Left lung (tissue), 10 donors: ENCODE measurements around the gene AQP4. TPM values are rescaled to one million over a fixed set of nuclear protein-coding genes. Genes with fewer than 3 reads are reported as not detected.

Experiments
- ATAC-seq: fragments of 200-7000 bp; cut with Tn5 transposase; one replicate; pipeline ENCODE4 v1.9.1; 2020; ENCODE audit warnings: moderate library complexity
- DNase-seq, 4 donors: peaks; one replicate each; pipeline ENCODE4 v3.0.0-alpha.2; 2013 to 2020
- H3K27ac ChIP-seq, 2 donors: fragments of 200-600 bp; sonication (generic) in 1 of 2; one replicate each; pipeline versions ENCODE4 v1.5.0 to v1.8.0; 2020 to 2021
- H3K27me3 ChIP-seq, 2 donors: fragments of 200-600 bp; sonication (generic) in 1 of 2; one replicate each; pipeline versions ENCODE4 v1.5.0 to v1.8.0; 2020 to 2021
- H3K36me3 ChIP-seq, 2 donors: fragments of 200-600 bp; sonication (generic) in 1 of 2; one replicate each; pipeline versions ENCODE4 v1.5.0 to v1.8.0; 2020 to 2021
- H3K4me1 ChIP-seq, 2 donors: fragments of 200-600 bp; one replicate each; pipeline ENCODE4 v1.8.0; 2021
- H3K4me3 ChIP-seq, 2 donors: fragments of 200-600 bp; sonication (generic) in 1 of 2; one replicate each; pipeline versions ENCODE4 v1.5.0 to v1.8.0; 2020 to 2021; ENCODE audit warnings: mild to moderate bottlenecking in 1 of 2
- H3K9me3 ChIP-seq, 2 donors: fragments of 200-600 bp; sonication (generic) in 1 of 2; one replicate each; pipeline versions ENCODE4 v1.5.0 to v1.8.0; 2020 to 2021
- CTCF ChIP-seq, 2 donors: fragments of 200-600 bp; sonication (generic) in 1 of 2; IDR thresholded peaks; one replicate each; pipeline versions ENCODE4 v1.5.0 to v1.8.0; 2021; ENCODE audit warnings: antibody characterized with exemption in 2 of 2
- intact Hi-C, 2 donors: fragments of 100-400 bp; cut with DNase I; formaldehyde crosslinking; loops; one replicate each; pipeline versions ENCODE4 v1.11.2 to v1.14.2; 2022
- polyA plus RNA-seq, 6 donors: library from polyadenylated mRNA; unstranded; fragments of 120-200 nt; gene quantifications; one replicate each; pipeline ENCODE4 v1.2.1, GENCODE V29; 2013; ENCODE audit not compliant: insufficient read length in 6 of 6
- total RNA-seq, 2 donors: library from RNA; stranded (reverse); fragmentation: NEBNext Ultra II Directional; extraction: Animal tissue kit (Norgen Biotek cat#: 25700); gene quantifications; one replicate each; pipeline ENCODE4 v1.2.1, GENCODE V29; 2021
- donor health status: DM: no; HTN: yes; CAD: no.
- donor health status: DM: no; HTN: no; CAD: no.

The AQP4 gene
- total and polyA plus RNA-seq, 8 donors: 37.2 to 453 (median 75.2) TPM

GRCh38 chr18:26853401-26853800 is 12.1 kb downstream of the AQP4 start:
- no peaks in the 10 kb centered on the region for H3K36me3 ChIP-seq
- no peak for ATAC-seq
- TF ChIP-seq CTCF (IDR thresholded peaks at IDR 0.05): no peak

GRCh38 chr18:26843760-26844159 is 21.7 kb downstream of the AQP4 start:
- Histone ChIP-seq H3K4me1 (no peaks in the 10 kb centered on the region), H3K9me3 (peaks cover 0 to 8% of the 10 kb centered on the region in 2 donors), H3K27ac (no peak overlapping the region), H3K4me3 (no peak overlapping the region), H3K36me3 (no peaks in the 10 kb centered on the region), H3K27me3 (no peaks in the 10 kb centered on the region)
- ATAC-seq (no peak), DNase-seq (no peak)
- TF ChIP-seq CTCF (IDR thresholded peaks at IDR 0.05): no peak
- intact Hi-C loops: no loop called here

More at GRCh38 chr18:26853401-26853800, 12.1 kb downstream of the AQP4 start:
- Histone ChIP-seq H3K27ac (no peak overlapping the region), H3K4me3 (no peak overlapping the region), H3K9me3 (no peaks in the 10 kb centered on the region), H3K27me3 (no peaks in the 10 kb centered on the region), H3K4me1 (no peaks in the 10 kb centered on the region)
- intact Hi-C loops: no loop called here
- no peak for DNase-seq

GRCh38 chr18:26840965-26841364 is 24.5 kb downstream of the AQP4 start:
- intact Hi-C loops: no loop called here
- ATAC-seq: no peak
- TF ChIP-seq CTCF (IDR thresholded peaks at IDR 0.05): no peak

GRCh38 chr18:26839609-26840008 is 25.9 kb downstream of the AQP4 start:
- ATAC-seq: no peak
- H3K36me3 ChIP-seq: no peaks in the 10 kb centered on the region
- H3K4me3 ChIP-seq: no peak overlapping the region
- intact Hi-C loops: no loop called here
- no peak for TF ChIP-seq CTCF (IDR thresholded peaks at IDR 0.05)
- H3K9me3 ChIP-seq: peaks cover 0 to 8% of the 10 kb centered on the region in 2 donors
- DNase-seq: no peak
- no peak overlapping the region for H3K27ac ChIP-seq
- no peaks in the 10 kb centered on the region for H3K4me1 ChIP-seq
- no peaks in the 10 kb centered on the region for H3K27me3 ChIP-seq

More at GRCh38 chr18:26840965-26841364, 24.5 kb downstream of the AQP4 start:
- H3K4me3 ChIP-seq: no peak overlapping the region
- peaks cover 0 to 8% of the 10 kb centered on the region in 2 donors for H3K9me3 ChIP-seq
- no peaks in the 10 kb centered on the region for H3K27me3 ChIP-seq
- no peak for DNase-seq
- no peak overlapping the region for H3K27ac ChIP-seq
- H3K4me1 ChIP-seq: no peaks in the 10 kb centered on the region
- H3K36me3 ChIP-seq: no peaks in the 10 kb centered on the region

- TF ChIP-seq CTCF (IDR thresholded peaks at IDR 0.05): no peak
- Histone ChIP-seq H3K27ac (no peak overlapping the region), H3K27me3 (no peaks in the 10 kb centered on the region), H3K4me1 (no peaks in the 10 kb centered on the region), H3K36me3 (no peaks in the 10 kb centered on the region), H3K9me3 (no peaks in the 10 kb centered on the region), H3K4me3 (no peak overlapping the region)
- ATAC-seq: no peak
- DNase-seq: no peak
- intact Hi-C loops: no loop called here
Observed at GRCh38 chr18:26832302-26832701, 33.2 kb downstream of the AQP4 start.
